Measurements from ENCODE around the gene UBE2R2.
"Not testable (repeated sequence)": the region's sequence is repeated elsewhere in the genome, so short reads cannot be mapped to it uniquely, and the experiment has no call there.

GRCh38 chr9:33808979-33809322 is 8.0 kb upstream of the UBE2R2 start:
- TF ChIP-seq CTCF (IDR thresholded peaks at IDR 0.05; ENCODE audit: poor library complexity); EZH2 (IDR thresholded peaks at IDR 0.05; ENCODE audit: borderline replicate concordance); EZH2phosphoT487 (IDR thresholded peaks at IDR 0.05; ENCODE audit: low read depth, severe bottlenecking, unreplicated experiment): not testable (repeated sequence)

All from hepatocyte (in vitro differentiated cells).